ENCODE data around the gene FAM9C. TPM values are rescaled to one million over a fixed set of nuclear protein-coding genes. Genes with fewer than 3 reads are reported as not detected.

The FAM9C gene
- total RNA-seq, 1 experiment from 2014 or later: not detected

GRCh38 chrX:12993826-12994225 is 50.6 kb downstream of the FAM9C start:
- Histone ChIP-seq H3K36me3 (ENCODE audit: control insufficient read depth, insufficient read depth, low read length) (no peaks in the 10 kb centered on the region), H3K27ac (ENCODE audit: low read length) (peak overlapping the region; percentile 54; the same call in 1 of the 2 replicates), H3K27me3 (ENCODE audit: control insufficient read depth, insufficient read depth, low read length) (no peaks in the 10 kb centered on the region), H3K4me3 (ENCODE audit: low read depth in 2 of 2, low read length in 2 of 2) (no peak overlapping the region), H3K9me3 (ENCODE audit: control insufficient read depth, insufficient read depth, low read depth, low read length) (no peaks in the 10 kb centered on the region), H3K4me1 (ENCODE audit: control insufficient read depth, insufficient read depth, low read length) (peaks cover 7% of the 10 kb centered on the region; the same call in 1 of the 2 replicates)
- intact Hi-C loops (cut with micrococcal nuclease; ENCODE audit: unreplicated experiment) (no loop called here), in situ Hi-C loops (cut with HindIII; ENCODE audit: low pct_unique_long_range_greater_than_20kb, low sequenced_read_pairs) (no loop called here)
- TF ChIP-seq POLR2AphosphoS5 (IDR thresholded peaks at IDR 0.05; ENCODE audit: low read depth, low read length): no peak
- no peak for TF ChIP-seq CTCF (IDR thresholded peaks at IDR 0.05)
- TF ChIP-seq REST (IDR thresholded peaks at IDR 0.05; ENCODE audit: insufficient read depth in 1 of 2, low read depth in 2 of 2, low read length in 1 of 2): no peak
- no peak for TF ChIP-seq SIN3A (IDR thresholded peaks at IDR 0.05; ENCODE audit: borderline replicate concordance, insufficient read depth, low read depth, low read length)
- ChIA-PET CTCF (no interaction called here), POLR2A (no interaction called here)
- no TSS peak for BruUV-seq (replicated peaks)
- no peak for ATAC-seq
- DNase-seq (ENCODE audit: low read depth, low spot score): no peak

GRCh38 chrX:12992544-12993118 is 51.8 kb downstream of the FAM9C start:
- Histone ChIP-seq H3K27ac (ENCODE audit: low read length) (peak overlapping the region; percentile 54; the same call in 1 of the 2 replicates), H3K9me3 (ENCODE audit: control insufficient read depth, insufficient read depth, low read depth, low read length) (no peaks in the 10 kb centered on the region), H3K27me3 (ENCODE audit: control insufficient read depth, insufficient read depth, low read length) (no peaks in the 10 kb centered on the region), H3K4me3 (ENCODE audit: low read depth in 2 of 2, low read length in 2 of 2) (no peak overlapping the region), H3K4me1 (ENCODE audit: control insufficient read depth, insufficient read depth, low read length) (peaks cover 12% of the 10 kb centered on the region), H3K36me3 (ENCODE audit: control insufficient read depth, insufficient read depth, low read length) (no peaks in the 10 kb centered on the region)
- TF ChIP-seq POLR2AphosphoS5 (IDR thresholded peaks at IDR 0.05; ENCODE audit: low read depth, low read length): no peak
- no peak for TF ChIP-seq TCF7L2 (IDR thresholded peaks at IDR 0.05; ENCODE audit: low read depth, low read length)
- no peak for TF ChIP-seq CTCF (IDR thresholded peaks at IDR 0.05)
- TF ChIP-seq SIN3A (IDR thresholded peaks at IDR 0.05; ENCODE audit: borderline replicate concordance, insufficient read depth, low read depth, low read length): no peak
- intact Hi-C loops (cut with micrococcal nuclease; ENCODE audit: unreplicated experiment) (no loop called here), in situ Hi-C loops (cut with HindIII; ENCODE audit: low pct_unique_long_range_greater_than_20kb, low sequenced_read_pairs) (no loop called here)
- BruUV-seq (replicated peaks): no TSS peak
- no peak for DNase-seq (ENCODE audit: low read depth, low spot score)
- POLR2A ChIA-PET: no interaction called here
- ATAC-seq: no peak
- CTCF ChIA-PET: no interaction called here
